ENCODE measurements around the gene CCR6. TPM values are rescaled to one million over a fixed set of nuclear protein-coding genes. Genes with fewer than 3 reads are reported as not detected.
A peak's percentile ranks its signal among the peaks of the same experiment; 100 is the strongest.
"Not testable (repeated sequence)": the region's sequence is repeated elsewhere in the genome, so short reads cannot be mapped to it uniquely, and the experiment has no call there.

Gene CCR6
- total RNA-seq, 6 experiments from 2014 or later = not detected

DNA sequence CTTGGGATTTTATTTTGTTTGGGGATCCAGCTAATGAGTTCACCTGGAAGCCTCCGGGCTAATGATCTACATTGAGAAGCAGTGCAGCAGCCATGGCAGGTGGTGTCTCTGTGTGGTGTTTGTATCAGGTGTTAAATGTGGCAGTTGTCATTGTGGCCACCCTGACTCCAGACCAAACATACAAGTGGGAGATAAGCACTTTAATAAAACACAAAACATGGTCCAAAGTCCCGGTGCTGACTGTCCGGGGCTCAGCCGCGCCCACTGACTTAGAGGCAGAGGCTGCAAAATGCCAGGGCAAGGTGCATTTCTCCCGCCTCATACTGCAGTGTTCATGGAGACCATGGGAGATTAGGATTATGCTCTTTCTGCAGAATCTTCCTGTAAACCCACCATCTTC, 58.5 kb downstream of the CCR6 start:
- H3K27me3 Mint-ChIP-seq (ENCODE audit: insufficient read depth); H3K36me3 Mint-ChIP-seq (ENCODE audit: low read depth); H3K4me3 Mint-ChIP-seq; H3K9me3 Mint-ChIP-seq; H3K27ac Mint-ChIP-seq; H3K4me1 Mint-ChIP-seq (ENCODE audit: low read depth); DNase-seq: not testable (repeated sequence)

GRCh38 chr6:167182913-167183314, 60.0 kb downstream of the CCR6 start:
- TF ChIP-seq, protein P1, sequence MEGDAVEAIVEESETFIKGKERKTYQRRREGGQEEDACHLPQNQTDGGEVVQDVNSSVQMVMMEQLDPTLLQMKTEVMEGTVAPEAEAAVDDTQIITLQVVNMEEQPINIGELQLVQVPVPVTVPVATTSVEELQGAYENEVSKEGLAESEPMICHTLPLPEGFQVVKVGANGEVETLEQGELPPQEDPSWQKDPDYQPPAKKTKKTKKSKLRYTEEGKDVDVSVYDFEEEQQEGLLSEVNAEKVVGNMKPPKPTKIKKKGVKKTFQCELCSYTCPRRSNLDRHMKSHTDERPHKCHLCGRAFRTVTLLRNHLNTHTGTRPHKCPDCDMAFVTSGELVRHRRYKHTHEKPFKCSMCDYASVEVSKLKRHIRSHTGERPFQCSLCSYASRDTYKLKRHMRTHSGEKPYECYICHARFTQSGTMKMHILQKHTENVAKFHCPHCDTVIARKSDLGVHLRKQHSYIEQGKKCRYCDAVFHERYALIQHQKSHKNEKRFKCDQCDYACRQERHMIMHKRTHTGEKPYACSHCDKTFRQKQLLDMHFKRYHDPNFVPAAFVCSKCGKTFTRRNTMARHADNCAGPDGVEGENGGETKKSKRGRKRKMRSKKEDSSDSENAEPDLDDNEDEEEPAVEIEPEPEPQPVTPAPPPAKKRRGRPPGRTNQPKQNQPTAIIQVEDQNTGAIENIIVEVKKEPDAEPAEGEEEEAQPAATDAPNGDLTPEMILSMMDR (IDR thresholded peaks at IDR 0.05) = peak; percentile 59
- H3K9me3 Mint-ChIP-seq; H3K27ac Mint-ChIP-seq; H3K4me1 Mint-ChIP-seq (ENCODE audit: low read depth); DNase-seq; H3K36me3 Mint-ChIP-seq (ENCODE audit: low read depth); H3K27me3 Mint-ChIP-seq (ENCODE audit: insufficient read depth); H3K4me3 Mint-ChIP-seq: not testable (repeated sequence)

DNA sequence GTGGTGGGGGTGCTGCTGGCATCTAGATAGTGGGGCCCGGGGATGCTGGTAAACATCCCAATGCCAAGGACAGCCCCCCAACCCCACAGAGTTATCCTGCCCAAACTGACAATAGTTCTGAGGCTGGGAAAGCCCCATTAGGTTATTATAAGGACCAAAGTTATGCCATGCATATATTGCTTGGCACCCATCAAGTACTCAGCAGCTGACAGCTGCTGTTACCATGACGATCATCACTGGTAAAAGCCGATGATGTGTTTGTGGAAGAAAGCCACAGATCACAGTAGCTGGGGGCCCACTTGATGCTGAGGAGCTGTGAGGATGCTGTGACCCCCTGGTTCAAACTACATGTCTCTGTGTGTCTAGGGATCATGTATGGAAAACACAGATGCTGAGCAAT, 62.2 kb downstream of the CCR6 start:
- not testable (repeated sequence) for H3K9me3 Mint-ChIP-seq; H3K27ac Mint-ChIP-seq; DNase-seq; H3K4me3 Mint-ChIP-seq; H3K27me3 Mint-ChIP-seq (ENCODE audit: insufficient read depth); H3K36me3 Mint-ChIP-seq (ENCODE audit: low read depth); H3K4me1 Mint-ChIP-seq (ENCODE audit: low read depth)

- H3K9me3 Mint-ChIP-seq; H3K27me3 Mint-ChIP-seq (ENCODE audit: insufficient read depth): not testable (repeated sequence)
Observed at GRCh38 chr6:167187275-167187674, 64.4 kb downstream of the CCR6 start.

More at GRCh38 chr6:167187275-167187674, 64.4 kb downstream of the CCR6 start:
- not testable (repeated sequence) for H3K36me3 Mint-ChIP-seq (ENCODE audit: low read depth); DNase-seq; H3K4me1 Mint-ChIP-seq (ENCODE audit: low read depth); H3K27ac Mint-ChIP-seq; H3K4me3 Mint-ChIP-seq

Other genes with a start within 250 kb of the CCR6 start
- gene RNASET2, start 166.5 kb upstream of the CCR6 start, total RNA-seq (2021; fragmentation: NEBNext Ultra II Directional; extraction: Animal tissue kit (Norgen Biotek cat#: 25700)) = 10 to 100 TPM; 15.1 to 28.9 (median 16.5) TPM
- gene CEP43, start 123.7 kb upstream of the CCR6 start, total RNA-seq (2021; fragmentation: NEBNext Ultra II Directional; extraction: Animal tissue kit (Norgen Biotek cat#: 25700)) = 10 to 100 TPM; 16.5 to 24.8 (median 21.0) TPM
- gene GPR31, start 34.9 kb downstream of the CCR6 start, total RNA-seq (2021; fragmentation: NEBNext Ultra II Directional; extraction: Animal tissue kit (Norgen Biotek cat#: 25700)) = not detected
- gene UNC93A, start 168.2 kb downstream of the CCR6 start, total RNA-seq (2021; fragmentation: NEBNext Ultra II Directional; extraction: Animal tissue kit (Norgen Biotek cat#: 25700)) = not detected
- gene TTLL2, start 202.0 kb downstream of the CCR6 start, total RNA-seq (2021; fragmentation: NEBNext Ultra II Directional; extraction: Animal tissue kit (Norgen Biotek cat#: 25700)) = not detected

Data from HFFc6 (cell line).